ENCODE results near the gene FGD1.

FGD1 gene

DNA sequence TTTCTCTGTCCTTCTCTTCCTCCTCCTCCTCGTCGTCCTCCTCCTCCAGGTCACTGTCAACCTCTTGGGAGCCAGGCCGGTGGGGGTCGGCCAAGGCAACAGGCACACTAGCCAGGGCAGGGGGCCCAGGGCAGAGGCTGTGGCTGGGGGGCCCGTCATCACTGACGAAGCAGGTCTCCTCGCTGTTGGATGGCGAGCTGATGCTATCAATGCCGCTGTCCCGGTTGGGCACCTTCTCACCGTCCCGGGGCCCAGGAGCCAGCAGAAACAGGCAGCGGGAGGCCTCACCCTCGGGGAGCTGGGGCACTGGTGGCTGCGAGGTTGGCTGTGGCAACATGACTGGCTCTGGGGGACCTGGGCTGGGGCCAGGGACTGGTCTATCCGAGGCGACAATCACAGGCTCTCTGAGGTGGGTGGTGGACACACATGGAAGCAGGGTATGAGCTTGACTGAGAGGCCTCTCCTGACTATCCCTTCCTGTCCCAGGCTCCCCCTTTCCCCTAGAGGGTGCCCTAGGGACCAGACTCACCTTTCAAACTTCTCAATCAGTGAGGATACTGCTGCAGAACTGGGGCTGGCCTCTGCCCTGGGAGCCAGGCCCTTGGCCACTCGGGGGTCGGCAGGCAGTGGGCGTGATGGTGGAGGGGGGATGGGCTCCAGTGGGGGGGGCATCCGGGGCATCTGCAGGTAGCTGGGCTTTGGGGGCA lies 25.8 kb downstream of the FGD1 start:
- POLR2A ChIA-PET = no interaction called here
- H3K4me3 ChIP-seq (ENCODE audit: control insufficient read depth in 1 of 7, extremely low read depth in 1 of 7, insufficient read depth in 4 of 7, low read depth in 2 of 7, low read length in 6 of 7) = no peak overlapping the region
- H3K9me3 ChIP-seq (ENCODE audit: control extremely low read depth in 1 of 5, control insufficient read depth in 4 of 5, insufficient read depth in 2 of 5, low read depth in 1 of 5, low read length in 4 of 5) = no peaks in the 10 kb centered on the region
- CTCF ChIA-PET = no interaction called here
- no peak overlapping the region for H3K27ac ChIP-seq (ENCODE audit: insufficient read depth in 1 of 2, low read depth in 1 of 2, low read length in 2 of 2, poor library complexity in 1 of 2, severe bottlenecking in 2 of 2)
- H3K36me3 ChIP-seq (ENCODE audit: control insufficient read depth in 4 of 4, insufficient read depth in 4 of 4, low read length in 3 of 4) = no peaks in the 10 kb centered on the region
- no peak for DNase-seq
- 90% methylated on average over 15 of the region's 21 CpGs for WGBS (ENCODE audit: insufficient coverage)
- no peaks in the 10 kb centered on the region for H3K4me1 ChIP-seq (ENCODE audit: control extremely low read depth in 1 of 4, control insufficient read depth in 4 of 4, insufficient read depth in 4 of 4, low read length in 3 of 4)
- peaks cover 0 to 3% (median 0%) of the 10 kb centered on the region in 5 experiments for H3K27me3 ChIP-seq (replicated peaks in 2 of 5; ENCODE audit: control insufficient read depth in 4 of 5, insufficient read depth in 5 of 5, low read length in 4 of 5)

DNA sequence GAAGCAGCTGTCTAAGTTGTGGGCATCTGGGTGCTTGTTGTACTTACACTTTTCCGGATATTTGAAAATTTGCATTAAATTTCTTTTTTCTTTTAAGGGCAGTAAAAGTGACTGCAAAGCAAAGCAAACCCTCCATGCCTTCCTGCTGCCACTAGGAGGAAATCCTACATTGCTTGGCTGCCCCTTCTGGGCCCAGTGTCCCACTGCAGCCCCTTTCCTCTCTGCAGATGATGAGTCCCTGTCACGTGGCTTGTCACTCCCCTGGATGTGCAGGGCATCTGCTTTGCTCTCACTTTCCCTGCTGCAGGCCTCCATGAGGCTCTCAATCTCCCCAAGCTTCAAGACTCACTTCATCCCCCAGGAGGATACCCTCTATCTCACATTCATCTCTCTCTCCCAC lies 43.1 kb downstream of the FGD1 start:
- DNase-seq = peak; percentile 3 to 40 (median 28)
- Histone ChIP-seq H3K27ac (ENCODE audit: insufficient read depth in 1 of 2, low read depth in 1 of 2, low read length in 2 of 2, poor library complexity in 1 of 2, severe bottlenecking in 2 of 2) (no peak overlapping the region), H3K4me1 (ENCODE audit: control extremely low read depth in 1 of 4, control insufficient read depth in 4 of 4, insufficient read depth in 4 of 4, low read length in 3 of 4) (no peaks in the 10 kb centered on the region), H3K4me3 (ENCODE audit: control insufficient read depth in 1 of 7, extremely low read depth in 1 of 7, insufficient read depth in 4 of 7, low read depth in 2 of 7, low read length in 6 of 7) (no peak overlapping the region), H3K27me3 (replicated peaks in 2 of 5; ENCODE audit: control insufficient read depth in 4 of 5, insufficient read depth in 5 of 5, low read length in 4 of 5) (no peaks in the 10 kb centered on the region), H3K9me3 (ENCODE audit: control extremely low read depth in 1 of 5, control insufficient read depth in 4 of 5, insufficient read depth in 2 of 5, low read depth in 1 of 5, low read length in 4 of 5) (no peaks in the 10 kb centered on the region), H3K36me3 (ENCODE audit: control insufficient read depth in 4 of 4, insufficient read depth in 4 of 4, low read length in 3 of 4) (no peaks in the 10 kb centered on the region)
- ChIA-PET CTCF (interaction anchor here (0.7 kb wide), 1 partner anchor 23 kb away, joined by 3 read pairs; no protein-coding TSS in a partner anchor), POLR2A (no interaction called here)
- 20% methylated on average over 1 of the region's 2 CpGs for WGBS (ENCODE audit: insufficient coverage)

DNA sequence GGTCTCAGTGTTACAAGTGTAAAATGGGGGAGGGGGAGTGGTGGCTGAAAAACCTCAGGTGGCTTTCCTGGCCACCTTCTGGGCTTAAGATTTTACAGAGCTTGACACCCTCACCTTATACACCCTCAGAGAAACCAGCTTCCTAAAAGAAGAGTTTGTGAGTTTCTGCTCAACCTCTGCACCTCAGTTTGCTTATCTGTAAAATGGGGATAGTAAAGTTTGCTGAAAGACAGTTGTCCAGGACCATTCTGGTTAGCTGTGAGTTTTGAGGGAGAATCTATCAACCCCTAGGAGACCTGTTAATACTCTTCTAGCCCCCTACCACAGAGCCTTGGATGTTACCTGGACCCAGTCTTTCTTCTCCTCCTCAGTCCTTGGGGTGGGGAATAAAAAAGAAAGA lies 46.1 kb downstream of the FGD1 start:
- no peaks in the 10 kb centered on the region for H3K27me3 ChIP-seq (replicated peaks in 2 of 5; ENCODE audit: control insufficient read depth in 4 of 5, insufficient read depth in 5 of 5, low read length in 4 of 5)
- no peaks in the 10 kb centered on the region for H3K9me3 ChIP-seq (ENCODE audit: control extremely low read depth in 1 of 5, control insufficient read depth in 4 of 5, insufficient read depth in 2 of 5, low read depth in 1 of 5, low read length in 4 of 5)
- peaks cover 0 to 4% (median under 1%) of the 10 kb centered on the region in 4 experiments for H3K36me3 ChIP-seq (ENCODE audit: control insufficient read depth in 4 of 4, insufficient read depth in 4 of 4, low read length in 3 of 4)
- no peak overlapping the region for H3K4me3 ChIP-seq (ENCODE audit: control insufficient read depth in 1 of 7, extremely low read depth in 1 of 7, insufficient read depth in 4 of 7, low read depth in 2 of 7, low read length in 6 of 7)
- no peak overlapping the region for H3K27ac ChIP-seq (ENCODE audit: insufficient read depth in 1 of 2, low read depth in 1 of 2, low read length in 2 of 2, poor library complexity in 1 of 2, severe bottlenecking in 2 of 2)
- CTCF ChIA-PET = no interaction called here
- POLR2A ChIA-PET = interaction anchor here (0.6 kb wide), 1 partner anchor 113 kb away, joined by 3 read pairs; no protein-coding TSS in a partner anchor
- DNase-seq = no peak
- no peaks in the 10 kb centered on the region for H3K4me1 ChIP-seq (ENCODE audit: control extremely low read depth in 1 of 4, control insufficient read depth in 4 of 4, insufficient read depth in 4 of 4, low read length in 3 of 4)

DNA sequence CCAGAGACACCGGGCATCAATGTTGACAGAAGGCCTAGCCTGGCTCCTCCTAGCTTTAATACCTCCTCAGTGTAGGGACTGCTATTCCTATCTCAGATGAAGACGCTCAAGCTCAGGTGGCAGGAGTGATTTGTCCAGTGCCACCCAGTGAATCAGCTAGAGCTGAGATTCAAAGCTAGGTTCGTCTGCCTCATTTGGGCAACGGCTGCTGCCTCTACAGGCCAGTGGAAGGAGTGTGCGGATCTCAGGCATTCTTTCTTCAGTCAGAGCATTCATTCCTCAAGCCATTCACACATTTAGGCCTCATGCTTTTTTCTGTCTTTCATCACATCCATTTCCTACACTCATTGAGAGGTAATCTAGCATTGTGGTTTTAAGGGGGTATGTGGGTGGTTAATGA lies 48.6 kb downstream of the FGD1 start:
- peak in 2 of 3 donors; percentile 27 to 30 for DNase-seq
- Histone ChIP-seq H3K27me3 (replicated peaks in 2 of 5; ENCODE audit: control insufficient read depth in 4 of 5, insufficient read depth in 5 of 5, low read length in 4 of 5) (no peaks in the 10 kb centered on the region), H3K4me1 (ENCODE audit: control extremely low read depth in 1 of 4, control insufficient read depth in 4 of 4, insufficient read depth in 4 of 4, low read length in 3 of 4) (no peaks in the 10 kb centered on the region), H3K36me3 (ENCODE audit: control insufficient read depth in 4 of 4, insufficient read depth in 4 of 4, low read length in 3 of 4) (peaks cover 0 to 15% (median 4%) of the 10 kb centered on the region in 4 experiments), H3K27ac (ENCODE audit: insufficient read depth in 1 of 2, low read depth in 1 of 2, low read length in 2 of 2, poor library complexity in 1 of 2, severe bottlenecking in 2 of 2) (no peak overlapping the region), H3K9me3 (ENCODE audit: control extremely low read depth in 1 of 5, control insufficient read depth in 4 of 5, insufficient read depth in 2 of 5, low read depth in 1 of 5, low read length in 4 of 5) (no peaks in the 10 kb centered on the region), H3K4me3 (ENCODE audit: control insufficient read depth in 1 of 7, extremely low read depth in 1 of 7, insufficient read depth in 4 of 7, low read depth in 2 of 7, low read length in 6 of 7) (no peak overlapping the region)
- WGBS (ENCODE audit: insufficient coverage) = 73% methylated on average over 5 of the region's 5 CpGs
- POLR2A ChIA-PET = no interaction called here
- CTCF ChIA-PET = no interaction called here

DNA sequence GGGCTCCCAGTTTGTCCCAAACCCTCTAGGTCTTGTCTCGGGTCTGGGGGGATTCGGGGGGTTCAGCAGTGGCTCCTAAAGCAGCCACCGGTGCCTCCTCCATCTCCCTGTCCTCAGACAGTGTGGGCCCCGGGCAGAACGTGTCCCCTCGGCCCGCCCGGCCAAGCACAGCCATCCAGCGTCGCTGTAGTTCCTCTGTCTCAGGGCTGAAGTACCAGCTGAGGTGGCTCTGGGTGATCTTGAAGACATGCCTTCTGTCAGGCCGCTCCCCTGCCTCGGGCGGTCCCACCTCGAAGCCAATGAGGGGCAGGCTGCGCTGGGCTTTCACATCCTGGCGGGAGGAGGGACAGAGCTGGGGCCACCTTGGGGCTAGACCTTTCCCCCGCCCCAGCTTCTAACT lies 50.0 kb downstream of the FGD1 start:
- Histone ChIP-seq H3K27ac (ENCODE audit: insufficient read depth in 1 of 2, low read depth in 1 of 2, low read length in 2 of 2, poor library complexity in 1 of 2, severe bottlenecking in 2 of 2) (no peak overlapping the region), H3K36me3 (ENCODE audit: control insufficient read depth in 4 of 4, insufficient read depth in 4 of 4, low read length in 3 of 4) (peaks cover 0 to 15% (median 4%) of the 10 kb centered on the region in 4 experiments), H3K27me3 (replicated peaks in 2 of 5; ENCODE audit: control insufficient read depth in 4 of 5, insufficient read depth in 5 of 5, low read length in 4 of 5) (no peaks in the 10 kb centered on the region), H3K9me3 (ENCODE audit: control extremely low read depth in 1 of 5, control insufficient read depth in 4 of 5, insufficient read depth in 2 of 5, low read depth in 1 of 5, low read length in 4 of 5) (no peaks in the 10 kb centered on the region), H3K4me1 (ENCODE audit: control extremely low read depth in 1 of 4, control insufficient read depth in 4 of 4, insufficient read depth in 4 of 4, low read length in 3 of 4) (peaks cover 4 to 12% (median 7%) of the 10 kb centered on the region in 4 experiments), H3K4me3 (ENCODE audit: control insufficient read depth in 1 of 7, extremely low read depth in 1 of 7, insufficient read depth in 4 of 7, low read depth in 2 of 7, low read length in 6 of 7) (no peak overlapping the region)
- ChIA-PET POLR2A (no interaction called here), CTCF (no interaction called here)
- no peak for DNase-seq
- 77% methylated on average over 17 of the region's 17 CpGs for WGBS (ENCODE audit: insufficient coverage)

DNA sequence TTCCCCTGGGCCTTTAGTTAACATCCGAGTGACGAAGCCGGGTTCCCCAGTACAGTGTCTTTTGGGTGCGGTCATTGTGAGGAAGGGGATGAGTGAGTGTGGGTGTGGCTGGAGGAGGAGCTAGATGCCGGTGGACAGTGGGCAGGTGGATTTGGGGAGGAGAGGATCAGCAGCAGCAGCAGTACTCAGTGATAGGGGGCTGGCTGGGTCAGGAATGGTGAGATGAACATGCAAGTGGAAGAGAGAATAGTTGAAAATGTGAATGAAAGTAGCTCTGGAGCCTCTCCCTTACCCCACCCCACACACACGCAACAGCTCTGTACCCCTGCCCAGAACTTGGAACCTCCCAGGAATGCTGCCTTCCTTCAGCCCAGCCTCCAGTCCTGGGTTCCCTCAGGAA lies 51.3 kb downstream of the FGD1 start:
- Histone ChIP-seq H3K36me3 (ENCODE audit: control insufficient read depth in 4 of 4, insufficient read depth in 4 of 4, low read length in 3 of 4) (peaks cover 0 to 15% (median 4%) of the 10 kb centered on the region in 4 experiments), H3K27ac (ENCODE audit: insufficient read depth in 1 of 2, low read depth in 1 of 2, low read length in 2 of 2, poor library complexity in 1 of 2, severe bottlenecking in 2 of 2) (no peak overlapping the region), H3K9me3 (ENCODE audit: control extremely low read depth in 1 of 5, control insufficient read depth in 4 of 5, insufficient read depth in 2 of 5, low read depth in 1 of 5, low read length in 4 of 5) (no peaks in the 10 kb centered on the region), H3K4me1 (ENCODE audit: control extremely low read depth in 1 of 4, control insufficient read depth in 4 of 4, insufficient read depth in 4 of 4, low read length in 3 of 4) (peaks cover 6 to 14% (median 9%) of the 10 kb centered on the region in 4 experiments), H3K27me3 (replicated peaks in 2 of 5; ENCODE audit: control insufficient read depth in 4 of 5, insufficient read depth in 5 of 5, low read length in 4 of 5) (no peaks in the 10 kb centered on the region), H3K4me3 (ENCODE audit: control insufficient read depth in 1 of 7, extremely low read depth in 1 of 7, insufficient read depth in 4 of 7, low read depth in 2 of 7, low read length in 6 of 7) (no peak overlapping the region)
- DNase-seq = no peak
- CTCF ChIA-PET = no interaction called here
- POLR2A ChIA-PET = no interaction called here
- 86% methylated on average over 5 of the region's 6 CpGs for WGBS (ENCODE audit: insufficient coverage)

DNA sequence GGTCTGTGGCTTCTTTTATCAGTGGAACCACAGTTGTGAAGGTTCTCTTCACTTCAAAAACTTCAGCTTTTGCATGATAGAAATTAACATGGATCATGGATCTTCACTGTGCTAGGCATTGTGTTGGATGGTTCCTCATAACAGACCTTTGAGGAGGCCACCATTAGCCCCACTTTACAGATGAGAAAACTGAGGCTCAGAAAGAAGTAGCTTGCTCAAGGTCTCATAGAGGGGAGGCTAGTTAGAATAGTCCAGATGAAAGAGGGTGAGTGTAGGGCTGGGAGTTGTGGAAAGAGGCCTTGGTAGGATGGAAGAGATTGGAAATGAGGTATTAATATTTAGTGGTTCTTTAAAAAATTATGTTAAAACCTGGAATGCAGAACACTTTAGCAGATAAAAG lies 53.2 kb downstream of the FGD1 start:
- CTCF ChIA-PET = no interaction called here
- Histone ChIP-seq H3K27me3 (replicated peaks in 2 of 5; ENCODE audit: control insufficient read depth in 4 of 5, insufficient read depth in 5 of 5, low read length in 4 of 5) (no peaks in the 10 kb centered on the region), H3K27ac (ENCODE audit: insufficient read depth in 1 of 2, low read depth in 1 of 2, low read length in 2 of 2, poor library complexity in 1 of 2, severe bottlenecking in 2 of 2) (peak overlapping the region in 1 of 2 experiments; percentile 3), H3K4me1 (ENCODE audit: control extremely low read depth in 1 of 4, control insufficient read depth in 4 of 4, insufficient read depth in 4 of 4, low read length in 3 of 4) (peaks cover 6 to 16% (median 9%) of the 10 kb centered on the region in 4 experiments), H3K9me3 (ENCODE audit: control extremely low read depth in 1 of 5, control insufficient read depth in 4 of 5, insufficient read depth in 2 of 5, low read depth in 1 of 5, low read length in 4 of 5) (no peaks in the 10 kb centered on the region), H3K36me3 (ENCODE audit: control insufficient read depth in 4 of 4, insufficient read depth in 4 of 4, low read length in 3 of 4) (peaks cover 0 to 15% (median 4%) of the 10 kb centered on the region in 4 experiments), H3K4me3 (ENCODE audit: control insufficient read depth in 1 of 7, extremely low read depth in 1 of 7, insufficient read depth in 4 of 7, low read depth in 2 of 7, low read length in 6 of 7) (no peak overlapping the region)
- POLR2A ChIA-PET = no interaction called here
- DNase-seq = no peak

All from common myeloid progenitor, CD34-positive (primary cell).